GM12892 (cell line): Measurements from ENCODE around the gene STK39.

Experiments used
- POLR2A ChIP-seq: IDR thresholded peaks from 2 replicates; pipeline ENCODE4 v1.6.1; 2011; ENCODE audit warnings: low read depth, low read length, control low read depth
- POLR2AphosphoS5 ChIP-seq: IDR thresholded peaks from 2 replicates; pipeline ENCODE4 v1.6.1; 2011; ENCODE audit warnings: low read depth, low read length, control low read depth
- TAF1 ChIP-seq: IDR thresholded peaks from 2 replicates; pipeline ENCODE4 v1.6.1; 2011; ENCODE audit warnings: low read depth, mild to moderate bottlenecking, control low read depth, low read length, borderline replicate concordance

- TF ChIP-seq POLR2A (no peak), POLR2AphosphoS5 (no peak), TAF1 (no peak)
Measured at GRCh38 chr2:168097431-168097830, 150.0 kb downstream of the STK39 start.
